ENCODE measurements around the gene ARHGAP27. TPM values are rescaled to one million over a fixed set of nuclear protein-coding genes. Genes with fewer than 3 reads are reported as not detected.

ARHGAP27 gene
- total RNA-seq, 1 donor from 2014 or later, result 33.2 TPM

GRCh38 chr17:45388604-45389325 is 43.9 kb downstream of the ARHGAP27 start:
- DNase-seq (ENCODE audit: low spot score), result no peak

- DNase-seq (ENCODE audit: low spot score), result no peak
These were observed 44.9 kb downstream of the ARHGAP27 start for GRCh38 chr17:45387739-45388138.

GRCh38 chr17:45386178-45386577 is 46.5 kb downstream of the ARHGAP27 start:
- no peak for DNase-seq (ENCODE audit: low spot score)

GRCh38 chr17:45385331-45385997 is 47.2 kb downstream of the ARHGAP27 start:
- DNase-seq (ENCODE audit: low spot score), result peak; percentile 81

- DNase-seq (ENCODE audit: low spot score), result no peak
These were observed 47.8 kb downstream of the ARHGAP27 start for GRCh38 chr17:45384789-45385262.

GRCh38 chr17:45384047-45384788 is 48.5 kb downstream of the ARHGAP27 start:
- DNase-seq (ENCODE audit: low spot score), result no peak

GRCh38 chr17:45383003-45383402 is 49.7 kb downstream of the ARHGAP27 start:
- no peak for DNase-seq (ENCODE audit: low spot score)

GRCh38 chr17:45382226-45382625 is 50.4 kb downstream of the ARHGAP27 start:
- DNase-seq (ENCODE audit: low spot score), result no peak

- no peak for DNase-seq (ENCODE audit: low spot score)
These were observed 51.7 kb downstream of the ARHGAP27 start for GRCh38 chr17:45380991-45381390.

GRCh38 chr17:45380046-45380765 is 52.5 kb downstream of the ARHGAP27 start:
- DNase-seq (ENCODE audit: low spot score), result no peak

- no peak for DNase-seq (ENCODE audit: low spot score)
These were observed 55.3 kb downstream of the ARHGAP27 start for GRCh38 chr17:45377401-45377800.

- DNase-seq (ENCODE audit: low spot score), result no peak
These were observed 56.3 kb downstream of the ARHGAP27 start for GRCh38 chr17:45376171-45377005.

- DNase-seq (ENCODE audit: low spot score), result no peak
These were observed 58.2 kb downstream of the ARHGAP27 start for GRCh38 chr17:45374501-45374900.

- no peak for DNase-seq (ENCODE audit: low spot score)
These were observed 60.3 kb downstream of the ARHGAP27 start for GRCh38 chr17:45372325-45372869.

GRCh38 chr17:45371414-45372324 is 61.0 kb downstream of the ARHGAP27 start:
- peak; percentile 93 for DNase-seq (ENCODE audit: low spot score)

GRCh38 chr17:45370949-45371413 is 61.7 kb downstream of the ARHGAP27 start:
- DNase-seq (ENCODE audit: low spot score), result no peak

GRCh38 chr17:45369421-45369820 is 63.2 kb downstream of the ARHGAP27 start:
- no peak for DNase-seq (ENCODE audit: low spot score)

- DNase-seq (ENCODE audit: low spot score), result no peak
These were observed 64.0 kb downstream of the ARHGAP27 start for GRCh38 chr17:45368651-45369050.

GRCh38 chr17:45367216-45367615 is 65.5 kb downstream of the ARHGAP27 start:
- no peak for DNase-seq (ENCODE audit: low spot score)
